GM11168 (cell line): ENCODE measurements around the gene SLC22A23.

Experiments
- in situ Hi-C: fragments of 300-500 bp; cut with MboI; formaldehyde crosslinking; loops from one replicate; pipeline ENCODE4 v1.12.0; 2022; ENCODE audit warnings: low sequenced_read_pairs; ENCODE audit not compliant: unreplicated experiment

The SLC22A23 gene, protein sequence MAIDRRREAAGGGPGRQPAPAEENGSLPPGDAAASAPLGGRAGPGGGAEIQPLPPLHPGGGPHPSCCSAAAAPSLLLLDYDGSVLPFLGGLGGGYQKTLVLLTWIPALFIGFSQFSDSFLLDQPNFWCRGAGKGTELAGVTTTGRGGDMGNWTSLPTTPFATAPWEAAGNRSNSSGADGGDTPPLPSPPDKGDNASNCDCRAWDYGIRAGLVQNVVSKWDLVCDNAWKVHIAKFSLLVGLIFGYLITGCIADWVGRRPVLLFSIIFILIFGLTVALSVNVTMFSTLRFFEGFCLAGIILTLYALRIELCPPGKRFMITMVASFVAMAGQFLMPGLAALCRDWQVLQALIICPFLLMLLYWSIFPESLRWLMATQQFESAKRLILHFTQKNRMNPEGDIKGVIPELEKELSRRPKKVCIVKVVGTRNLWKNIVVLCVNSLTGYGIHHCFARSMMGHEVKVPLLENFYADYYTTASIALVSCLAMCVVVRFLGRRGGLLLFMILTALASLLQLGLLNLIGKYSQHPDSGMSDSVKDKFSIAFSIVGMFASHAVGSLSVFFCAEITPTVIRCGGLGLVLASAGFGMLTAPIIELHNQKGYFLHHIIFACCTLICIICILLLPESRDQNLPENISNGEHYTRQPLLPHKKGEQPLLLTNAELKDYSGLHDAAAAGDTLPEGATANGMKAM

DNA sequence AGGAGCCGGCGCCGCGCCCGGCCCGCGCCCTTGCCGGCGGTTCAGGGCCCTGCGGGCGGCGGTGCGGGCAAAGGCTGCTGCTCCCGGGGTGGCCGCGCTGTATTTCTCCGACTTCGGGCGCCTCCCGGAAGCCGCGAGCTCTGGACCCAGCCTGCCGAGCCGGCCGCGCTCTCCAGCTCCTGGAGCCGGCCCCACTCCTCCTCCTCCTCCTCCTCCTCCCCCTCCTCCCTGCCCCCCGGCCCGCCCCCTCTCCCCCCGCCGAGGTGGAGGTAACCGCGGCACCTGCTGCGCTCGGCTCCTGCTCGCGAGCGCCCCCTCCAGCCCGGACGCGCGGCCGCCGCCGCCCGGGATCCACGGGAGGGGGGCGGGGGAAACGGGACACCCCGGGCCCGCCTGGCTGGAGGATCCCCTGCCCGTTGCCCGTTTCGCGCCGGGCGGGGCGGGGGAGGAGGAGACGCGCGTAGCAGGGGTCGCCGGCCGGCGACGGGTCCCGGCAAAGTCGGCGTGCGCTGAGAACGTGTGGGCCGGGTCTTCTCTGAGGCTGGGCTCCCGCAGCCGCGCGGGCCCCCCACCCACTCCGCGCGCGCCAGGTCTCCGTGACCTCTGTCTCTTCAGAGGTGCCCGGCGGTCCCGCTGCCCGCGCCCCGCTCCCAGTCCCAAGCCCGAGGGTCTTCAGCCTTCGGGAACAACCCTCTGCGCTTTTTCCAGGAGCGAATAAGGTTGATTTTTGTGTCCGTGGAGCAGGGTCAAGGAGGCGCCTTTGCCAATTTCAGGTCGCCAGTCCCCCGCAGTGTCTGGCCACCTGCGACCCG, at the start of gene SLC22A23:
SLC22A23 (minus strand) TSS at position 153 of the 812 bp plus-strand sequence. CDS start 491 bp downstream, outside the sequence.
- in situ Hi-C loops: loop anchor here (25.0 kb wide), 1 partner anchor 170 kb away; no protein-coding TSS in a partner anchor

DNA sequence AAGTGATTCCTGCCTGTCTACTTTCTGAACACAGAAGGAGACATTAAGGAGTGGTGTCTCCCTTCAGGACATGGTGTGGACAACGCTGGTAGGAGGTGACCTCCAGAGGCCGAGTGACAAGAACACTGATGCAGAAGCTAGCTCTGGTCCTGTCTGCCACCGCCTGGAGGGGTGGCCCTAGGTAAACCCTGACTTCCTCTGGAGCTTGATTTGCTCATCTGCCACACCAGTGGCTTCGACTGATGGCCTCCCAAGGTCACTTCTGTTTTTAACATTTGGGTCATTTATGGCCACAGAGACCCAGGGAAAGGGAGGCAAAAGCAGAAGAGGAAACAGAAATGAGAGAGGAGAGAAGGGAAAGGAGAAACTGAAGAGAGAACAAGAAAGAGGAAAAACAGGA, 49.4 kb upstream of the SLC22A23 start:
- in situ Hi-C loops: no loop called here

DNA sequence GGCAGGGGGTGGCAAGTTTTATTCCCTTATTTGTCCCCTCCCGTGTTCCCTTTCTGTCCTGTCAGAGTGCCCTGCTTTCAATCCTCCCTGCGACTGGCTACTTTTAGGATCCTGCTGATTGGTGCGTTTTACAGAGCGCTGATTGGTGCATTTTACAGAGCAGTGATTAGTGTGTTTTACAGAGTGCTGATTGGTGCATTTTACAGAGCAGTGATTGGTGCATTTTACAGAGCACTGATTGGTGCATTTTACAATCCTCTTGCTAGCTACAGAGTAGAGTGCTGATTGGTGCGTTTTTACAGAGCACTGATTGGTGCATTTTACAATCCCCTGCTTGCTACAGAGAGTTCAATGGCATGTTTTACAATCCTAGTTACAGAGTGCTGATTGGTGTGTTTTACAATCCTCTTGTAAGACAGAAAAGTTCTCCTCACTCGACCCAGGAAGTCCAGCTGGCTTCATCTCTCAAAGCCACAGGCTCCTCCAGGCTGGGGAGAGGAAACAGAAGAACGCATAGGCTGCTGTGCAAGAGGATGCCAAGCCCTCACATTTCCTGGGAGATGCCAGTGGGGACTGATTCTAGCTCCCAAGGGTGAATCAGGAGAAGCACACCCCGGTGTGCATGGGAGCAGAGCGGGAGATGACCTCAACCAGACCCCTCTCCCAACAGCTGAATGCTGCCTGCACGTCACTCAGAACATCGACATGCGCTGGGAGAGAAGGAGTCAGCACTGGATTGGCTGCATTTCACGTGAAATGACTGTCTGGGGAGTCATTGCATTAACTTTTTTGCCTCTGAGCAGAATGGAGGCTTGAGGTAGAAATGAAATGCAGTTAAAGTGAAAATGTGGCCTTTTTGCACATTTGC, 48.3 kb upstream of the SLC22A23 start:
- in situ Hi-C loops: no loop called here

DNA sequence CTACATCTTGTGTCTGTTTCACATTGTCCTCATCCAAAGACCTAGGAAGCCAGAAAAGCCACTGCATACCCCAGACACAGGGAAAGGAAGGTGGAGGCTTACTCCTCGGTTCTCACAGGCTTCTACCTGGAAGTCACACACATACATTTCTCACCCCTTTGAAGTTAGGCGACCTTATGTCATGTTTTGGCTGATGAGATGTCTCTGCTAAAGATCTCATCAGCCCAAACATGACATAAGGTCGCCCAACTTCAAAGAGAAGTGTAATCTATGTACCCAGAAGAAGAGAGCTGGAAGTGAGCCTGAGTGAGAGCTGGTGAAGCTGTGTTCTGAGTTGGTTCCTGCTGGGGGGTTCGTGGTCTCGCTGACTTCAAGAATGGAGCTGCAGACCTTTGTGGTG, 47.5 kb upstream of the SLC22A23 start:
- in situ Hi-C loops: no loop called here

DNA sequence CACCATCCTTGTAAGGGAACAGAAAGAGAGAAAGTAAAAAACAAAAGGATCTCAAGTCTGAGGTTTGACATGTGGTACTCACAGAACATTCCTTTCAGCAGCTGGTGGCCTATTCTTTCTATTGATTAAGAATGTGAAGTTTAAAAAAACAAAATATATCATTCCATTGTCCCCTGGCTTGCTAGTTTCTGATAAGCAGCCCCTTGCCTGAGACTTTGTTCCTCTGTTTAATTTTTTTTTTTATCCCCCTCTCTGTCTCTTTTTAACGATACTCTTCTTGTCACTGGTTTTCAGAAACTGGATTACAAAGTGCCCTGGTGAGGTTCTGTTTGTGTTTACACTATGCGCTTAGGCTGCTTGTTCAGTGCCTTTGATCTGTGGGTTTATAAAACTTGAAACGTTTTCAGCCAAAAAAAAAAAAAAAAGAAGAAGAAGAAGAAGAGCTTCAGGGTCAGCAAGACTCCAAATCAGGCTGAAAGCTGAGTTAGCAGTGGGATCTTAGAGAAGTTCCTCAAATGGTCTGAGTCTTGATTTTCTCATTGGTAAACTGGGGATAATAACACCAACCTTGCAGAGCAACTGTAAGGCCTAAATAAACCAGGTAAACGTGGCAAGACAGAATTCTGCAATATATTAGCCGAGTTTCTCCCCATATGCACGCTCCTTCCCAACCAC, 45.1 kb upstream of the SLC22A23 start:
- in situ Hi-C loops: no loop called here

DNA sequence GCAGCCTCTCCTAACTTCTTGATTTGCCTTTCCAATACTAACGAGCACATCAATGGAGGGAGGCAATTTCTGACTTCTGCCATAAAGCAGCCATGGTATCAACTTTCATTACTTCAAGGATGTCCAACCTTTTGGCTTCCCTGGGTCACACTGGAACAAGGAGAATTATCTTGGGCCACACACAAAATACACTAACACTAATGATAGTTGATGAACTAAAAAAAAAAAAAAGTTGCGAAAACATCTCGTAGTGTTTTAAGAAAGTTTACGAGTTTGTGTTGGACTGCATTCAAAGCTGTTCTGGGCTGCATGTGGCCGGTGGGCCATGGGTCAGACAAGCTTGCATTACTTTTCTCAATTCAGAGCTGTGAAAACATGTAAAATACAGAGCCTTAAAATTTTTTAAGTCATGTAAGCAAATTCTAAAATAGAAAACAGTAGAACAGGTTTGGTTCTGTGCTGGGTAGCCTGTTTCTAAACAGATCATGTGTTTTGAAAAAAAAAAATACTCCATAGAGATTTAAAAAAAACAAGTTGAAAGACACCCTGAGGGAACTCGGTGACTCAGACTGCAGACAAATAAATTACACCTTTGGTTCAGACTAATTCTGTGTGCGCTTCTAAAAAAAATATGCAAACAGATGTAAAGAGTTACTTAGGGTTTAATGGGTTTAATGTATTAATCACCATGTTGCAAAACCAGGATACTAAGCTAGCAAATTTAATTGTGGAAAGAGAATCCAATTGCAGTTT, 43.6 kb upstream of the SLC22A23 start:
- in situ Hi-C loops: no loop called here

DNA sequence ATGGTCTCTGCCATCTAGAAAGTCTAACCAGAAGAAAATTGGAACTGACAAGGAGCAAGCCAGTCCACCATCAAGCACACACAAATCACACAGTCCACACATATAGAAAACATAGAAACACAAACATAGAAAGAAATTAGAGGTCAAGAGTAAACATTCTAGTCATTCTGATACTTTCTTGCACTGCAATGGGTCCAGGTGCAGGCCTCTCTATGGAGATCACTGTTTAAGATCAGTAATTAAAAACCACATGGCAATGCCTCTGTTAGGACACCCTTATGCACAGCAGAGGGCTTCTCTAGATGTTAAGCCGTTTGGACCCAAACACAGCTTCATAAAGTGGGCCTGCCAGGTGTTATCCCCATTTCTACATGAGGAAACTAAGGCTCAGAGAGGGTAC, 42.8 kb upstream of the SLC22A23 start:
- in situ Hi-C loops: no loop called here

DNA sequence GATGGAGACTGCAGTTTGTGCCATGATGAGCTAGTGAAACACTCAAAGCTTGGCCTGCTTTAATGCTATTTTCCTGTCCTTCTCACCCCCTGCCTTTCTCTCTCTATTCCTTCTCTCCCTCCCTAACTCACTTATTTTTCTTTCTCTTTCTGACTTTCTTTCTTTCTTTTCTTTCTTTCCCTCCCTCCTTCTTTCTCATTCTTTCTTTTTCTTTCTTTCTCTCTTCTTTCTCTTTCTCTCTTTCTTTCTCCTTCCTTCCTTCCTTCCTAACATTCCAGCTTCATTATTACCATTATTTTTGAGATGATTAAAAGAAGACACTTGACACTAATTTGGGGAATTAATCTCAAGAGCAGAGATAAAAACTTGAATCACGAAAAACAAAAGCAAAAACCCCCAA, 39.5 kb upstream of the SLC22A23 start:
- in situ Hi-C loops: no loop called here

DNA sequence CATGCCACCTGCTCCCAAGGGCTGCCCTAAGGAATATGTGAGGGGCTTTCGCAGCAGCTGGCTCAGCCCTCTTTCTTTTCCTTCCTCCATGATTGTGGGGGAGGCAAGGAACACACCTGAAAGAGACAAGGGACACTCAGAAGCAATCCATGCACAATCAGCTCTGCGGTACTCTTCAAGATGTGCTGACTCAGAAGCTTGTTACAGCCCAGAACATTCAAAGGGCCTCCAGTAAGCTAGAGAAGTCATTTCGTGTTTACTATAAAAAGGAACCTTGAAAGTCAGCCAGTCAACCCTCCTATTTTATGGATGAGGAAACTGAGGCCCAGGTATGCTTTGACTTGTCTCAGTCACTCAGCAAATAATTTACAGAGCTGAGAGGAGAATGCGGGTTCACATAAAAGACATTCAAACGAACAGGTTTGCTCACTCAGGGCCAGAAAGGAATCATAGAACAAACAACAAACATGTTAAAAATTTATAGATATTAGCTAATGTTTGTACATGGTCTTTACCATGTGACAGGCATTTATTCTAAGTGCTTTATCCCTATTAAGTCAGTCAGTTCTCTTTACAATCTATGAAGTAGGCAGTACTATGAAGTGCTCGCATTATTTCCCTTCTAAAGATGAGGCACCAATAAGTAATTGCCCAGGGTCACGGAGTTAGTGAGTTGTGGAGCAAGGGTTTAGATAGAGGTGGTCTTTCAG, 37.7 kb upstream of the SLC22A23 start:
- in situ Hi-C loops: no loop called here

DNA sequence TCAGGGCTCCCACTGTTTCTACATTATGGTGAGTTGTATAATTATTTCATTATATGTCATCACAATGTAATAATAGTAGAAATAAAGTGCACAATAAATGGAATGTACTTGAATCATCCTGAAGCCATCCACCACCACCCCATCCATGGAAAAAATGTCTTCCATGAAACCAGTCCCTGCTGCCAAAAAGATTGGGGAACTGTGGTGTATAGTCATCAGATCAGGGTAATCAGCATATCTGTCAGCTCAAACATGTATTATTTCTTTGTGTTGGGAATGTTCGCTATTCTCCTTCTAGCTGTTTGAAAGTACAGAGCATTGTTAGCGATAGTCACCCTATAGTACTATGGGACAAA, 33.8 kb upstream of the SLC22A23 start:
- in situ Hi-C loops: no loop called here

DNA sequence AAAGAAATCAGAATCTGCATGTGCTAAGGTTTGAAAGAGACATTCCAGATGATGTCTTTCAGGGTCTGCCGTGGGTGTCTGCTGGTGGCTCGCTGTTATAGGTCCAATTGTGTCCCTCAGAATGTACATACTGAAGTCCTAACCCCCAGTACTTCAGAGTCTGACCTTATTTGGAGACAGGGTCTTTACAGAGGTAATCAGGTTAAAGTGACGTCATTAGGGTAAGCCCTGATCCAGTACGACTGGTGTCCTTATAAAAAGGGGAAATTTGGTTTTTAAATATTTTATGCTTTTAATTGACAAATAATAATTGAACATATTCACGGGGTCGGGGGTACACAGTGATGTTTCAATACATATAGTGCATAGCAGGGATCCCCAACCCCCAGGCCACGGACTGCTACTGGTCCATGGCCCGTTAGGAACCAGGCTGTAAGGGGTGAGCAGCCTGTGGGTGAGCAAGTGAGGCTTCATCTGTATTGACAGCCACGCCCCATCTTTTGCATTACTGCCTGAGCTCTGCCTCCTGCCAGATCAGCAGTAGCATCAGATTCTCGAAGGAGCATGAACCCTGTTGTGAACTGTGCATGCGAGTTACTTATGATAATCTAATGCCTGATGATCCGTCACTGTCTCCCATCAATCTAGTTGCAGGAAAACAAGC, 33.2 kb upstream of the SLC22A23 start:
- in situ Hi-C loops: no loop called here

DNA sequence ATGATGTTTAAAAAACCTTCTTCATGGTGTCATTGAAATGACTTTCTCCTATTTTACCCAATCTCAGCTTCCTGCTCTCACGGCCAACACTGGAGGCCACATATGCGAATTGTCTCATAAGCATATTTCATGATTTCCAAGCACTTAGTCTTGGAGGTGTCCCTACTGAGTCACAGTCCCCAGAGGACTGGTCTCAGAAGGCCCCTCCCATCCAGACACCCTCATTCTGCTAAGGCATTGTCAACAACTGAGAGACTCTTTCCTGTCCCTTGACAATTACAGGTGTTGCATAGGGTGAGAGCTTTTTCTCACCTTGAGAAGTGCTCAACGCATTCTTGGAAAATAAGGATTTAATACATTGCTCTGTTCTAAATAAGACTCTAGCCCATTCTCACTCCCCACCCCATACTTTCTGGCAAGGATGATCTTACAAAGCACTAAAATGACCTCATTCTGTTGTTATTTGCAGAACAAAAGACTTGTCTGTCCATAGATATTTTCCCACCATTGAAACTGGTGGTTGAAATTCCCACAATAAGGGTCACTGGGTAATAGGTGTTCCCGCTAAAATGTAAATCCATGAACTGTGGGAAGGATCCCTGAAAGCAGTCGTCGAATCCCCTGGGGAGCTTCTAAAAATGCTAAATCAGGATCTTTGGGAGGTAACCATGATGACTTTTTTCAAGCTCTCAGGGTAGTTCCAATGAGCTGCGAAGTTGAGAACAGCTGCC, 32.3 kb upstream of the SLC22A23 start:
- in situ Hi-C loops: no loop called here

DNA sequence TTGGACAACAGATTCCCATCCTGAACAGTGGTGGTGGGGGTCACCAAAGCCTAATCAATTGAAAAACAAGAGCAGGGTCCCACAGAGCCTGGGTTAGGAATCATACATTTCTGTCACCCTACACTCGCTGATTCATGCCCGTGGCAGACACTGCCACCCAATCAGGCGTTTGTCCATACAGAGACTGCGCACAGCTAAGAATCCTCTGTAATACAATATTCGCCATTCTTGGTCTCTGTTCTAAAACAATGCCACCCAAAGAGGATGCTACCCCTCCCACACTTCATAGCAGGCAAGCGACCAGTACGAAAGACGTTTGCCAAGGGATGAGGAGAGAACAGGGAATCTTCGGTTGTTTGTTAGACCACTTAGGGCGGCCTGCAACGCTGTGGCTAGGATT, 28.1 kb upstream of the SLC22A23 start:
- in situ Hi-C loops: no loop called here

DNA sequence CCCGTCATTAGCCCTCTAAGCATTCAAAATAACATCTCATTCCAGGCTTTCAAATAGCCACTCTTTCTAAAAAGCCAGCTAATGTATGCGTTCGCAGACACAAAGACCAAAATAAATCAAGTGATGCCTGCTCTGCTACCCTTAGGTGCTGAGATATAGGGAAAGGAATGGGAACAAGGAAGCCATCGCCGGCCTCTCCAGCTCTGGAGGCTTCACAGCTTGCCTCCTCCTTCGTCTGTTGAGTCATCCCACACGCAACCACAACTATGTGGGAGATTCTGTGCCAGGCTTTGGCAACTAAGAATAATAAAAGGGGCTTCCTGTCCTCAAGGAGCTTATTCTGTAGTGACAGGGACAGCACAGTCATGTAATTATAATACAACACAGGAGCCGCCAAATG, 27.3 kb upstream of the SLC22A23 start:
- in situ Hi-C loops: no loop called here

DNA sequence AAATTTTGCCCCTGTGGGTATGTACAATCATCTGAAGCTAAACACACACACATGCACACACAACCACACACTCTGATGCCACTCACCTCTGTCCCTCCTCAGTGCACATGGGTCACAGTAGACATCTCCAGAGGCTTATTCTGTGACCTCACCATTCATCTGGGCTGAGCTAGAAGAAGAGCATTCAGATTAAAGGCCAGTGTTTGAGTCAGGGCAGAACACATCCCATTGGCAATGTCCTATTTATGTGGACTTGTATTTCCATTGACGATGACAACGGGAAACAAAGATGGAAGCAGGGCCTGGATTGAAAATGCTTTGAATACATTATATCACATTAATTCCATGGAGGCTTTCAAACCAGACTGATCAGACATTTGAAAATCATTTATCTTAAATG, 26.8 kb upstream of the SLC22A23 start:
- in situ Hi-C loops: no loop called here

DNA sequence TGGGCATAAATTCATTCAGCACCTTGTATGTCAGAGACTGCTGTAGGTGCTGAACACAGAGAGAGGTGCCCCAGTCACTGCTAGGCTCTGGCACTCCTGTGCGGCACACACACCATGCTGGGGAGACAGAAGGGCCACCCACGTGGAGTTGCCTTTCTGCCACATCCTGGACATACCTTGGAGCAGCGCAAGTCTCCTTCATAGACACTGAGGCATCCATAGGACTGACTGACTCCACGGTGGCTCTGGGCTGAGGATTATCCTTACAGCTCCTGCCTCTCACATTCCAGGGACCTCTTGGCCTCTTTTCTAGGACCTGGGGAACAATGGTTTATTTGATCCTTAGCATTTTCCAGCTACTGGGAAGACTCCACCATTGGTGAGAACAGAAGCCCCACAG, 26.0 kb upstream of the SLC22A23 start:
- in situ Hi-C loops: no loop called here

DNA sequence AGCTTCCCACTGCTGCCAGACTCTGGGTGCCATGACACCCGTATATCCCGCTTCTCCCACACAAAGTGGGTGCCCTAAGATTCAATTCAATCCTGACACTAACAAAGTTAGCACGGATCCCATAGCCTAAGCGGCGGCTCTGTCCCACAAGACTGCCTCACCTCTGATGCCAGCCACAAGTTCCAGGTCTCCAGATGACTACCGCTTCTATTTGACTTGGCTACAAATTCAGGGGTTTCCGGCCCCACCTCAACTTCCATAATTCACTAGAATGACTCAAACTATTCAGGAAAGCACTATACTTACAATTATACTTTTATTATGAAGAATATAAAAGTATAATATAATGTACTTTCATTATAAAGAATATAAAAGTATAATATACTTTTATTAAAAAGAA, 24.8 kb upstream of the SLC22A23 start:
- in situ Hi-C loops: no loop called here
